Measurements from ENCODE around the gene KRT15.

- TF ChIP-seq, protein P1, sequence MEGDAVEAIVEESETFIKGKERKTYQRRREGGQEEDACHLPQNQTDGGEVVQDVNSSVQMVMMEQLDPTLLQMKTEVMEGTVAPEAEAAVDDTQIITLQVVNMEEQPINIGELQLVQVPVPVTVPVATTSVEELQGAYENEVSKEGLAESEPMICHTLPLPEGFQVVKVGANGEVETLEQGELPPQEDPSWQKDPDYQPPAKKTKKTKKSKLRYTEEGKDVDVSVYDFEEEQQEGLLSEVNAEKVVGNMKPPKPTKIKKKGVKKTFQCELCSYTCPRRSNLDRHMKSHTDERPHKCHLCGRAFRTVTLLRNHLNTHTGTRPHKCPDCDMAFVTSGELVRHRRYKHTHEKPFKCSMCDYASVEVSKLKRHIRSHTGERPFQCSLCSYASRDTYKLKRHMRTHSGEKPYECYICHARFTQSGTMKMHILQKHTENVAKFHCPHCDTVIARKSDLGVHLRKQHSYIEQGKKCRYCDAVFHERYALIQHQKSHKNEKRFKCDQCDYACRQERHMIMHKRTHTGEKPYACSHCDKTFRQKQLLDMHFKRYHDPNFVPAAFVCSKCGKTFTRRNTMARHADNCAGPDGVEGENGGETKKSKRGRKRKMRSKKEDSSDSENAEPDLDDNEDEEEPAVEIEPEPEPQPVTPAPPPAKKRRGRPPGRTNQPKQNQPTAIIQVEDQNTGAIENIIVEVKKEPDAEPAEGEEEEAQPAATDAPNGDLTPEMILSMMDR (conservative IDR thresholded peaks at IDR 0.05): no peak
- TF ChIP-seq ZFX (IDR thresholded peaks at IDR 0.05): no peak
Measured at GRCh38 chr17:41547921-41548843, 29.5 kb upstream of the KRT15 start.
